ENCODE results near the gene PARP12. TPM values are rescaled to one million over a fixed set of nuclear protein-coding genes. Genes with fewer than 3 reads are reported as not detected.

Gene PARP12
- total RNA-seq, 1 donor from 2014 or later: 6.8 TPM

DNA sequence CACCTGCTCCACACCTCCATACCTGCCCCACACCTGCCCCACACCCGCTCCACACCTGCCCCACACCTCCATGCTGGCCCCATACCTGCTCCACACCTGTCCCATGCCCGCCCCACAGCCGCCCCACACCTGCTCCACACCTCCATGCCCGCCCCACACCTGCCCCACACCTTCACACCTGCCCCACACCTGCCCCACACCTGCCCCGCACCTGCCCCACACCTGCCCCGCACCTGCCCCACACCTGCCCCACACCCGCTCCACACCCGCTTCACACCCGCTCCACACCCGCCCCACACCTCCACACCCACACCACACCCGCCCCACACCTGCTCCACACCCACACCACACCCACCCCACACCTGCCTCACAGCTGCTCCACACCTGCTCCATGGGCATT, 53.0 kb downstream of the PARP12 start:
- no peak overlapping the region for H3K4me2 ChIP-seq
- H3K4me1 ChIP-seq: peaks cover 8% of the 10 kb centered on the region
- no peak overlapping the region for H3K4me3 ChIP-seq
- peaks cover 12% of the 10 kb centered on the region for H3K4me1 Mint-ChIP-seq
- peaks cover 4% of the 10 kb centered on the region for H3F3A ChIP-seq (ENCODE audit: low read depth)
- H2AFZ ChIP-seq (replicated peaks): no peak overlapping the region
- peaks cover 2% of the 10 kb centered on the region for H3K27me3 ChIP-seq
- DNase-seq (ENCODE audit: low spot score): no peak
- no peak overlapping the region for H3K9ac ChIP-seq
- no peaks in the 10 kb centered on the region for H3K79me2 ChIP-seq (ENCODE audit: low read depth)
- no peak overlapping the region for H3K27ac Mint-ChIP-seq
- no peaks in the 10 kb centered on the region for H4K20me1 ChIP-seq (ENCODE audit: low read depth)
- H3K9me3 Mint-ChIP-seq: no peaks in the 10 kb centered on the region
- H3K36me3 ChIP-seq: no peaks in the 10 kb centered on the region
- TF ChIP-seq, protein P1, sequence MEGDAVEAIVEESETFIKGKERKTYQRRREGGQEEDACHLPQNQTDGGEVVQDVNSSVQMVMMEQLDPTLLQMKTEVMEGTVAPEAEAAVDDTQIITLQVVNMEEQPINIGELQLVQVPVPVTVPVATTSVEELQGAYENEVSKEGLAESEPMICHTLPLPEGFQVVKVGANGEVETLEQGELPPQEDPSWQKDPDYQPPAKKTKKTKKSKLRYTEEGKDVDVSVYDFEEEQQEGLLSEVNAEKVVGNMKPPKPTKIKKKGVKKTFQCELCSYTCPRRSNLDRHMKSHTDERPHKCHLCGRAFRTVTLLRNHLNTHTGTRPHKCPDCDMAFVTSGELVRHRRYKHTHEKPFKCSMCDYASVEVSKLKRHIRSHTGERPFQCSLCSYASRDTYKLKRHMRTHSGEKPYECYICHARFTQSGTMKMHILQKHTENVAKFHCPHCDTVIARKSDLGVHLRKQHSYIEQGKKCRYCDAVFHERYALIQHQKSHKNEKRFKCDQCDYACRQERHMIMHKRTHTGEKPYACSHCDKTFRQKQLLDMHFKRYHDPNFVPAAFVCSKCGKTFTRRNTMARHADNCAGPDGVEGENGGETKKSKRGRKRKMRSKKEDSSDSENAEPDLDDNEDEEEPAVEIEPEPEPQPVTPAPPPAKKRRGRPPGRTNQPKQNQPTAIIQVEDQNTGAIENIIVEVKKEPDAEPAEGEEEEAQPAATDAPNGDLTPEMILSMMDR (IDR thresholded peaks at IDR 0.05): no peak
- TF ChIP-seq EZH2phosphoT487 (IDR thresholded peaks at IDR 0.05) (no peak), EZH2 (IDR thresholded peaks at IDR 0.05) (no peak)
- H3K4me3 Mint-ChIP-seq: no peak overlapping the region
- no peaks in the 10 kb centered on the region for H3K9me3 ChIP-seq (ENCODE audit: low read depth)
- no peak overlapping the region for H3K27ac ChIP-seq
- no peaks in the 10 kb centered on the region for H3K36me3 Mint-ChIP-seq
- peaks cover 20% of the 10 kb centered on the region for H3K27me3 Mint-ChIP-seq (ENCODE audit: insufficient read depth, low read depth)

DNA sequence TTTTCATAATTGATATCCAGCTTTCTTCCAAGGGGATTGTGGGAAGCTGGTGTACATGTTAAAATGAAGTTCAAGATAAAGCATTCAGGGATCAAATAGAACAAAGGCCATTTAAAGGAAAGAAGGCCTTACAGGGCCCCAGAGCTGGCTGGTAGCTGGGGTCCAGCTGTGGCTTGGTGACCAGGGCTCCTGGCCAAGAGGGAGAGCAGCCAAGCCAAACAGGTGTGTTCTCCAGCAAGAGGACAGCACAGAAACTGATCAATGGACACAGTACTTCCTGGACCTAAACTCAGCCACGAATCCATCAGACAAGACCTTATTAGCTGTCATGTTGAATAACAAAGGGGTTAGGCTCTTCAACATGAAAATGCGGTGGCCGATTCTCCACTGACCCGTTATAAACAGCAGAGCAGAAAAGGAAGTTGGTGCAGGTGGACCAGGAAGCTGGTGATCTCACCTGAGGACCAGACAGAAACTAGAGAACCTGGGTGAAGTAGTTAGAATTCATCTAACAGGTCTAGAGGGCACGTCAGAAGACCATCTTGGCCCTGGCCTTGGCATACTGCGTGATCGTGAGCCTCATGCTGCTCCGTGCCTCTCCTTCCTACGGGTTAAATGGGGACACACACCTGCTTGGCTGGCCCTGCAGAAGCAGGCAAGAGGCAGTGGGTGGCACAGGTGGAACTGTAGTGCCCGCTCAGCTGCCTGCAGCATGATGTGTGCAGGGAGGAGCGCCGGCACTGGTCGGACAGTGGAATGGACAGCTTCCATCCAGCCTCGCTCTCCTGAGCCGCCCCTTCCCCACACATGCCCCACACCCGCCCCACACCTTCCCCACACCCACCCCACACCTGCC, 53.8 kb downstream of the PARP12 start:
- Histone ChIP-seq H3K9me3 (ENCODE audit: low read depth) (no peaks in the 10 kb centered on the region), H3K27ac (no peak overlapping the region), H3K36me3 (no peaks in the 10 kb centered on the region), H3K4me1 (peaks cover 8% of the 10 kb centered on the region), H3K79me2 (ENCODE audit: low read depth) (no peaks in the 10 kb centered on the region), H4K20me1 (ENCODE audit: low read depth) (no peaks in the 10 kb centered on the region), H3K4me3 (no peak overlapping the region), H2AFZ (replicated peaks) (no peak overlapping the region), H3F3A (ENCODE audit: low read depth) (peaks cover 4% of the 10 kb centered on the region), H3K27me3 (peaks cover 2% of the 10 kb centered on the region), H3K9ac (no peak overlapping the region), H3K4me2 (no peak overlapping the region)
- peaks cover 16% of the 10 kb centered on the region for H3K27me3 Mint-ChIP-seq (ENCODE audit: insufficient read depth, low read depth)
- H3K27ac Mint-ChIP-seq: no peak overlapping the region
- no peak for TF ChIP-seq EZH2 (IDR thresholded peaks at IDR 0.05)
- no peak for TF ChIP-seq EZH2phosphoT487 (IDR thresholded peaks at IDR 0.05)
- TF ChIP-seq, protein P1 (IDR thresholded peaks at IDR 0.05): no peak
- no peaks in the 10 kb centered on the region for H3K9me3 Mint-ChIP-seq
- no peak for DNase-seq (ENCODE audit: low spot score)
- H3K4me3 Mint-ChIP-seq: no peak overlapping the region
- peaks cover 14% of the 10 kb centered on the region for H3K4me1 Mint-ChIP-seq
- no peaks in the 10 kb centered on the region for H3K36me3 Mint-ChIP-seq

DNA sequence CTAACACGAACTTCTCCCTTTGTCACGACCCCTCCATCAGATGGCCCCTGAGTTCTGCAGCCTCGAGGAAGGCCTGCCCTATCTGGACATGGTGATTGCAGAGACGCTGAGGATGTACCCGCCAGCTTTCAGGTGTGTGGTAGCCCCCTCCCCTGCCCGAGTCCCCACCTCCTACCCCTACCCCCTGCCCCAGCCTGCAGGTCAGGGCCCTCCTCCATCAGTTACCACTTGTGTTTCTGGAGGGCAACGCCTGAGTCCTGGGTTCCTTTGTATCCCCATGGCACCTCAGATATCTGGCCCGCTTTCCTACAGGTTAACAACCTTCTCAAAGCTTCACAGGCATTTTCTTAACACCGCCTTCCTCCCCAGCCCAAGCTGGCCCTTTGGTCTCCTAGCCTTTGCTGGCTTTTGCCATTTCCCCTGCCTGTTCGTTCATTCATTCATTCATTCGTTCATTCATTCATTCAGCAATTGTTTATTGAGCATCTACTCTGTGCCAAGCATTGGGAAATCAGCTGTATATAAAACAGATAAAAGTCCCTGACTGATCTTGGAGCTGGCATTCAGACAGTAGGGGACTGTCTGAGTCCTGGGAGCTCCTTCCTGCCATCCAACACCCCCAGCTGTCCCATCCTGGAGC, 55.6 kb downstream of the PARP12 start:
- H3K9me3 ChIP-seq (ENCODE audit: low read depth): no peaks in the 10 kb centered on the region
- TF ChIP-seq EZH2 (IDR thresholded peaks at IDR 0.05): no peak
- TF ChIP-seq, protein P1 (IDR thresholded peaks at IDR 0.05): no peak
- no peak for TF ChIP-seq EZH2phosphoT487 (IDR thresholded peaks at IDR 0.05)
- no peaks in the 10 kb centered on the region for H3K9me3 Mint-ChIP-seq

More for the DNA sequence above, 55.6 kb downstream of the PARP12 start:
- no peaks in the 10 kb centered on the region for H3K36me3 ChIP-seq
- no peaks in the 10 kb centered on the region for H3K79me2 ChIP-seq (ENCODE audit: low read depth)
- no peak for DNase-seq (ENCODE audit: low spot score)
- no peak overlapping the region for H3K9ac ChIP-seq
- H3K4me2 ChIP-seq: no peak overlapping the region
- peaks cover 4% of the 10 kb centered on the region for H3F3A ChIP-seq (ENCODE audit: low read depth)
- no peak overlapping the region for H3K27ac Mint-ChIP-seq
- no peak overlapping the region for H3K4me3 ChIP-seq
- H3K27me3 ChIP-seq: peaks cover 2% of the 10 kb centered on the region
- no peaks in the 10 kb centered on the region for H3K36me3 Mint-ChIP-seq
- H3K27me3 Mint-ChIP-seq (ENCODE audit: insufficient read depth, low read depth): peaks cover 14% of the 10 kb centered on the region
- H3K4me1 ChIP-seq: peaks cover 8% of the 10 kb centered on the region
- H3K27ac ChIP-seq: no peak overlapping the region
- no peaks in the 10 kb centered on the region for H4K20me1 ChIP-seq (ENCODE audit: low read depth)
- H2AFZ ChIP-seq (replicated peaks): no peak overlapping the region
- no peak overlapping the region for H3K4me3 Mint-ChIP-seq
- H3K4me1 Mint-ChIP-seq: peaks cover 22% of the 10 kb centered on the region

Data from neural progenitor cell (in vitro differentiated cells).